Keratinocyte (primary cell): ENCODE data around the gene DSC2. TPM values are rescaled to one million over a fixed set of nuclear protein-coding genes. Genes with fewer than 3 reads are reported as not detected.

Source experiments
- DNase-seq: peaks from one replicate; pipeline ENCODE4 v3.0.0-alpha.2; 2011; ENCODE audit warnings: low read depth, missing footprints, low spot score
- FAIRE-seq: peaks from 2 replicates; lab custom pipeline; 2011; peaks lifted over from hg19 to GRCh38; lab: Jason Lieb, UNC
- H2AFZ ChIP-seq: 2 replicates; pipeline ENCODE4 v1.6.0; 2012; ENCODE audit warnings: low read length, control low read depth, inconsistent platforms; ENCODE audit not compliant: control insufficient read depth
- H3K27ac ChIP-seq: 2 replicates; pipeline ENCODE4 v1.5.1; 2011; ENCODE audit warnings: low read length; ENCODE audit not compliant: control insufficient read depth, insufficient read depth
- H3K27me3 ChIP-seq: 3 replicates; pipeline ENCODE4 v1.6.0; 2011; ENCODE audit warnings: low read length; ENCODE audit not compliant: control insufficient read depth, insufficient read depth; ENCODE audit errors: extremely low read depth
- H3K36me3 ChIP-seq, 2 experiments: 2 replicates in 1 of 2; 3 replicates in 1 of 2; pipeline ENCODE4 v1.5.1; 2011; ENCODE audit warnings: low read length in 2 of 2, mild to moderate bottlenecking in 1 of 2; ENCODE audit not compliant: control insufficient read depth in 2 of 2, insufficient read depth in 2 of 2; ENCODE audit errors: extremely low read depth in 1 of 2
- H3K4me1 ChIP-seq: 3 replicates; pipeline ENCODE4 v1.5.1; 2011; ENCODE audit warnings: low read length; ENCODE audit not compliant: control insufficient read depth, insufficient read depth; ENCODE audit errors: extremely low read depth
- H3K4me2 ChIP-seq: 3 replicates; pipeline ENCODE4 v1.6.0; 2011; ENCODE audit warnings: low read depth, low read length; ENCODE audit not compliant: control insufficient read depth, insufficient read depth; ENCODE audit errors: extremely low read depth
- H3K4me3 ChIP-seq, 3 experiments: fragments of 200-600 bp in 1 of 3; sonication (generic) in 1 of 3; 2 replicates in 2 of 3; 3 replicates in 1 of 3; pipeline ENCODE4 v1.5.1; 2011 to 2016; ENCODE audit warnings: low read length in 3 of 3, mild to moderate bottlenecking in 3 of 3, control low read depth in 2 of 3, inconsistent platforms in 1 of 3, low read depth in 1 of 3, mixed read lengths in 1 of 3, mixed run types in 1 of 3, moderate library complexity in 1 of 3; ENCODE audit not compliant: control insufficient read depth in 2 of 3, insufficient read depth in 2 of 3; ENCODE audit errors: extremely low read depth in 1 of 3
- H3K79me2 ChIP-seq: 2 replicates; pipeline ENCODE4 v1.6.0; 2012; ENCODE audit warnings: low read length; ENCODE audit not compliant: control insufficient read depth, insufficient read depth
- H3K9ac ChIP-seq: 3 replicates; pipeline ENCODE4 v1.6.0; 2011; ENCODE audit warnings: low read length; ENCODE audit not compliant: control insufficient read depth, insufficient read depth; ENCODE audit errors: extremely low read depth
- H3K9me1 ChIP-seq: 3 replicates; pipeline ENCODE4 v1.6.0; 2011; ENCODE audit warnings: low read length; ENCODE audit not compliant: control insufficient read depth, insufficient read depth; ENCODE audit errors: extremely low read depth
- H3K9me3 ChIP-seq: 2 replicates; pipeline ENCODE4 v1.5.1; 2012; ENCODE audit warnings: low read depth, low read length; ENCODE audit not compliant: control insufficient read depth
- H4K20me1 ChIP-seq: 3 replicates; pipeline ENCODE4 v1.6.0; 2011; ENCODE audit warnings: low read length; ENCODE audit not compliant: control insufficient read depth, insufficient read depth; ENCODE audit errors: extremely low read depth
- CTCF ChIP-seq, 3 experiments: IDR thresholded peaks in 1 of 3; conservative IDR thresholded peaks in 1 of 3; optimal IDR thresholded peaks in 1 of 3; 2 replicates in 2 of 3; 3 replicates in 1 of 3; pipeline versions ENCODE3 to v1.5.1; 2011; ENCODE audit warnings: low read length in 3 of 3, mild to moderate bottlenecking in 3 of 3, moderate library complexity in 2 of 3, control low read depth in 1 of 3, inconsistent platforms in 1 of 3; ENCODE audit not compliant: insufficient read depth in 2 of 3; ENCODE audit errors: extremely low read depth in 1 of 3
- EZH2 ChIP-seq: IDR thresholded peaks from one replicate; pipeline ENCODE4 v1.6.1; 2012; ENCODE audit warnings: inconsistent platforms, mild to moderate bottlenecking, low read length, moderate library complexity
- dilution Hi-C: fragments of 300-500 bp; cut with MboI; formaldehyde crosslinking; loops from one replicate; pipeline ENCODE4 v1.7.0; 2020; ENCODE audit warnings: low sequenced_read_pairs; ENCODE audit not compliant: extremely low pct_ligation_motif_present
- polyA plus RNA-seq, 5 experiments: library from polyadenylated mRNA; depleted of rRNA in 3 of 5; stranded (reverse) in 3 of 5; stranded (forward) in 1 of 5; unstranded in 1 of 5; fragments of >200 nt; gene quantifications; 1 replicate in 1 of 5; 2 replicates in 3 of 5; 3 replicates in 1 of 5; pipeline versions ENCODE4 v1.2.1 to v1.2.3, GENCODE V29; 2011 to 2012; ENCODE audit warnings: missing spikeins in 2 of 5, low read depth in 1 of 5, low replicate concordance in 1 of 5

The DSC2 gene
- polyA plus RNA-seq, 1 donor (not counting 4 experiments of a cell fraction or from before 2014, with no cell fraction given) = 37.1 TPM

GRCh38 chr18:31088532-31088931 is 13.7 kb downstream of the DSC2 start:
- DNase-seq (no peak), FAIRE-seq (no peak)
- dilution Hi-C loops = loop anchor here (25.0 kb wide), 1 partner anchor 99 kb away; no protein-coding TSS in a partner anchor
- H3K9ac ChIP-seq = no peak overlapping the region
- H2AFZ ChIP-seq = no peak overlapping the region
- no peaks in the 10 kb centered on the region for H4K20me1 ChIP-seq
- peaks cover 24 to 28% of the 10 kb centered on the region in 2 experiments for H3K36me3 ChIP-seq
- no peak overlapping the region for H3K4me3 ChIP-seq
- no peak overlapping the region for H3K27ac ChIP-seq
- H3K27me3 ChIP-seq = no peaks in the 10 kb centered on the region
- peaks cover 4% of the 10 kb centered on the region for H3K79me2 ChIP-seq
- H3K4me1 ChIP-seq = no peaks in the 10 kb centered on the region
- H3K4me2 ChIP-seq = no peak overlapping the region
- TF ChIP-seq EZH2 (no peak), CTCF (optimal IDR thresholded peaks at IDR 0.05 in 1 of 3, IDR thresholded peaks at IDR 0.05 in 1 of 3, conservative IDR thresholded peaks at IDR 0.05 in 1 of 3; ENCODE audit: extremely low read depth in 1 of 3, insufficient read depth in 2 of 3, low read length in 3 of 3) (no peak)
- no peaks in the 10 kb centered on the region for H3K9me3 ChIP-seq
- H3K9me1 ChIP-seq = no peaks in the 10 kb centered on the region

- Histone ChIP-seq H3K4me3 (no peak overlapping the region), H3K36me3 (peaks cover 8 to 9% of the 10 kb centered on the region in 2 experiments), H3K79me2 (no peaks in the 10 kb centered on the region), H3K4me2 (no peak overlapping the region), H3K27me3 (no peaks in the 10 kb centered on the region), H3K4me1 (peaks cover 12% of the 10 kb centered on the region), H3K9ac (no peak overlapping the region), H3K9me3 (no peaks in the 10 kb centered on the region), H4K20me1 (no peaks in the 10 kb centered on the region), H3K27ac (no peak overlapping the region), H2AFZ (no peak overlapping the region), H3K9me1 (no peaks in the 10 kb centered on the region)
- dilution Hi-C loops = loop anchor here (25.0 kb wide), 1 partner anchor 107 kb away; no protein-coding TSS in a partner anchor
- FAIRE-seq (no peak), DNase-seq (no peak)
- TF ChIP-seq CTCF (optimal IDR thresholded peaks at IDR 0.05 in 1 of 3, IDR thresholded peaks at IDR 0.05 in 1 of 3, conservative IDR thresholded peaks at IDR 0.05 in 1 of 3; ENCODE audit: extremely low read depth in 1 of 3, insufficient read depth in 2 of 3, low read length in 3 of 3) (no peak), EZH2 (no peak)
Observed at GRCh38 chr18:31079973-31080372, 22.2 kb downstream of the DSC2 start.
